B cell (primary cell): Measurements from ENCODE around the gene LCORL.

Source experiments
- CTCF ChIP-seq: fragments of 200-600 bp; IDR thresholded peaks from one replicate; pipeline ENCODE4 v1.8.0; 2022; ENCODE audit warnings: antibody characterized with exemption, mild to moderate bottlenecking
- EZH2 ChIP-seq: IDR thresholded peaks from 2 replicates; pipeline ENCODE4 v1.6.1; 2012; ENCODE audit warnings: borderline replicate concordance, low read depth, mild to moderate bottlenecking, moderate library complexity, low read length; ENCODE audit not compliant: insufficient read depth, poor library complexity, severe bottlenecking

DNA sequence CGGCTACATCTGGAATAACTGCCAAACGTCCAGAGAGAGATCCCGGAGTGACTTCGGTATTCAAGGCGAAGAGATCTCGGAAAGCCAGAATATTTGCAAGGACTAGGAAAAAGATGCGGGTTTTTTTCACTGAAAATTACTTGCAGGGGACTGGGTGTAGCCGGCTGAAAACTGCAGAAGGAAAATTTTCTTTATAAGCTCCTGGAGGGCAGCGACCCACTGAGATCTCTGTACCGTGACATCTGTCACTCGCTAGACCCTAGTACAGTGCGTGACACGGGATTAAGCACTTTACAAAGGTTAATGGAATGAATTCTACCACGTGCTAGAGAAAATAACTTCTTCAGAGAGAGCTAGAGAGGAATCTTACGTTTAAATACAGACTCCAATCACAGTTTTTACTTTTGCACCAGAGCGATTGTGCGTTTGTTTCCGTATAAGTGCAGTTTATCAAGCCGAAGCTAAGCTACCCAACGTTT is 1.1 kb upstream of the LCORL start:
- TF ChIP-seq CTCF (no peak), EZH2 (no peak)
